ENCODE data around the gene LCMT1. TPM values are rescaled to one million over a fixed set of nuclear protein-coding genes. Genes with fewer than 3 reads are reported as not detected.

Gene LCMT1
- polyA plus RNA-seq, 3 donors: 27.2 to 34.2 (median 33.1) TPM

- no peaks in the 10 kb centered on the region for H3K4me1 ChIP-seq (ENCODE audit: control insufficient read depth in 1 of 2, insufficient read depth in 2 of 2, low read length in 2 of 2)
- no peak overlapping the region for H2AFZ ChIP-seq (ENCODE audit: insufficient read depth, low read depth, low read length, poor library complexity, severe bottlenecking)
- no peaks in the 10 kb centered on the region for H3K79me2 ChIP-seq (ENCODE audit: insufficient read depth, low read length)
- no peak overlapping the region for H3K27ac ChIP-seq (ENCODE audit: low read depth in 1 of 2, low read length in 2 of 2)
- Mint-ChIP-seq H3K4me1 (peaks cover 6% of the 10 kb centered on the region), H3K36me3 (peaks cover 60 to 74% of the 10 kb centered on the region in 2 donors), H3K4me3 (no peak overlapping the region), H3K27ac (no peak overlapping the region), H3K27me3 (ENCODE audit: low read depth in 3 of 3) (peaks cover 0 to 1% (median 0%) of the 10 kb centered on the region in 3 donors), H3K9me3 (no peaks in the 10 kb centered on the region)
- no peaks in the 10 kb centered on the region for H3K9me3 ChIP-seq (replicated peaks in 1 of 2; ENCODE audit: control insufficient read depth in 1 of 2, insufficient read depth in 1 of 2, low read length in 2 of 2)
- H3K36me3 ChIP-seq (replicated peaks in 1 of 2; ENCODE audit: control insufficient read depth in 1 of 2, insufficient read depth in 2 of 2, low read length in 2 of 2): peaks cover 34 to 82% of the 10 kb centered on the region in 2 donors
- no peak overlapping the region for H3K9ac ChIP-seq (ENCODE audit: insufficient read depth, low read length, poor library complexity, severe bottlenecking)
- no peaks in the 10 kb centered on the region for H4K20me1 ChIP-seq (ENCODE audit: insufficient read depth, low read length)
- no peak overlapping the region for H3K4me3 ChIP-seq (replicated peaks in 1 of 3; ENCODE audit: low read depth in 2 of 3, low read length in 3 of 3)
- no CpG with 5 or more reads among the region's 2 CpGs for WGBS (ENCODE audit: insufficient coverage)
- H3K27me3 ChIP-seq (ENCODE audit: control insufficient read depth in 2 of 2, insufficient read depth in 2 of 2, low read length in 2 of 2): no peaks in the 10 kb centered on the region
- no peak for DNase-seq
- no peak for TF ChIP-seq CTCF (IDR thresholded peaks at IDR 0.05)
- H3K4me2 ChIP-seq (replicated peaks; ENCODE audit: extremely low read depth, low read length, poor library complexity, severe bottlenecking): no peak overlapping the region
- intact Hi-C loops (cut with micrococcal nuclease): no loop called here
Measured at GRCh38 chr16:25174285-25174684, 62.7 kb downstream of the LCMT1 start.

GRCh38 chr16:25176136-25176535, 64.6 kb downstream of the LCMT1 start:
- Mint-ChIP-seq H3K36me3 (peaks cover 46 to 58% of the 10 kb centered on the region in 2 donors), H3K27ac (peak overlapping the region in 3 of 7 donors; percentile 41 to 63 (median 50)), H3K27me3 (ENCODE audit: low read depth in 3 of 3) (peaks cover 0 to 1% (median 0%) of the 10 kb centered on the region in 3 donors), H3K4me3 (no peak overlapping the region), H3K4me1 (peaks cover 6% of the 10 kb centered on the region), H3K9me3 (no peaks in the 10 kb centered on the region)
- Histone ChIP-seq H3K27ac (ENCODE audit: low read depth in 1 of 2, low read length in 2 of 2) (no peak overlapping the region), H3K9me3 (replicated peaks in 1 of 2; ENCODE audit: control insufficient read depth in 1 of 2, insufficient read depth in 1 of 2, low read length in 2 of 2) (no peaks in the 10 kb centered on the region), H4K20me1 (ENCODE audit: insufficient read depth, low read length) (no peaks in the 10 kb centered on the region), H3K79me2 (ENCODE audit: insufficient read depth, low read length) (no peaks in the 10 kb centered on the region), H3K27me3 (ENCODE audit: control insufficient read depth in 2 of 2, insufficient read depth in 2 of 2, low read length in 2 of 2) (no peaks in the 10 kb centered on the region), H3K9ac (ENCODE audit: insufficient read depth, low read length, poor library complexity, severe bottlenecking) (no peak overlapping the region), H3K4me1 (ENCODE audit: control insufficient read depth in 1 of 2, insufficient read depth in 2 of 2, low read length in 2 of 2) (no peaks in the 10 kb centered on the region), H3K4me2 (replicated peaks; ENCODE audit: extremely low read depth, low read length, poor library complexity, severe bottlenecking) (no peak overlapping the region), H3K4me3 (replicated peaks in 1 of 3; ENCODE audit: low read depth in 2 of 3, low read length in 3 of 3) (no peak overlapping the region), H3K36me3 (replicated peaks in 1 of 2; ENCODE audit: control insufficient read depth in 1 of 2, insufficient read depth in 2 of 2, low read length in 2 of 2) (peaks cover 21 to 64% of the 10 kb centered on the region in 2 donors), H2AFZ (ENCODE audit: insufficient read depth, low read depth, low read length, poor library complexity, severe bottlenecking) (no peak overlapping the region)
- no peak for DNase-seq
- 97% methylated on average over 6 of the region's 7 CpGs for WGBS (ENCODE audit: insufficient coverage)
- no peak for TF ChIP-seq CTCF (IDR thresholded peaks at IDR 0.05)
- intact Hi-C loops (cut with micrococcal nuclease): no loop called here

Measured in CD14-positive monocyte (primary cell).